Measurements from ENCODE around the gene ERICH4.

- TF ChIP-seq CTCF (conservative IDR thresholded peaks at IDR 0.05; ENCODE audit: low read length) (no peak), EZH2phosphoT487 (IDR thresholded peaks at IDR 0.05; ENCODE audit: borderline replicate concordance, low read depth, low read length) (no peak)
These were observed 9.8 kb upstream of the ERICH4 start for GRCh38 chr19:41433171-41433570.

Measured in OCI-LY7 (cell line).